Inflammatory macrophage treated with lipopolysaccharide for 4 hours (primary cell): ENCODE measurements around the gene MAML2.

ENCODE experiments used
- DNase-seq: peaks from one replicate; pipeline ENCODE4 v3.0.0-alpha.2; 2020

The MAML2 gene

DNA sequence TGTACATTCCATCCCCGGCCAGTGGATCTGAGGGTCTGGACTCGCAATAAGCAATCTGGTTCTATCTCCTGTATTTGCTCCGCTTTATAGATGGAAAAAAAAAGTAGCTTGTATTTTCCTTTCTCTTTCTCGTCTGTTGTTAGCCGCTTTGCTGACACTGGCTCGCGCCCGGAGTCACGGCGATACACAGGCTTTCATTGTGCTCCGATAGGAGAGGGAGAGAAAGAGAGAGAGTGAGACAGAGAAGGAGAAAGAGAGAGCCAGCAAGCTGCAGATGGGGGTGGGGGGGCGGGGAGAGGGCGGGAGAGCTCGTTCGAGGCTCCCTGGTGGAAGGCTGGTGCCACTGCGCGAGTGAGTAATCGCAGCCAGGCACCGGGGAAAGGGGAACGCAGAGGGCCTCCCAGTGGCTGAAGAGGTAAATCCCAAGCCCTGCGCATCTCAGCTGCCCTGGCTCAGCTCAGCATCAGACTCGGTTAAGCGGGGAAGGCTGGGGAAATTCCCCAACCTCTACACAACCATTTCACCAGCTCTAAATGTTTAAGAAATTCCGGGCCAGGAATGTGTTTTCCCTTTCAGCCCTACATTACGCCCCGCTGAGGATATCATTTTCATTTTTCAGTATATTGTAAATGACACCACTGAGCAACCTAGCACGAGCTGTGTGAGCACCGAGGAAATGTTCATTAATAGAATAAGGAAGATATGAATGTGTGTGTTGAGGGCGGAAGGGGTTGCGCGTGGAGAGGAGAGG is at the start of gene MAML2:
Gene MAML2 (minus strand): TSS at position 235 of the 751 bp plus-strand sequence. CDS start 1,300 bp downstream, outside the sequence.
- peak; percentile 99 for DNase-seq

GRCh38 chr11:96391698-96392307 is 48.8 kb upstream of the MAML2 start:
- no peak for DNase-seq

DNA sequence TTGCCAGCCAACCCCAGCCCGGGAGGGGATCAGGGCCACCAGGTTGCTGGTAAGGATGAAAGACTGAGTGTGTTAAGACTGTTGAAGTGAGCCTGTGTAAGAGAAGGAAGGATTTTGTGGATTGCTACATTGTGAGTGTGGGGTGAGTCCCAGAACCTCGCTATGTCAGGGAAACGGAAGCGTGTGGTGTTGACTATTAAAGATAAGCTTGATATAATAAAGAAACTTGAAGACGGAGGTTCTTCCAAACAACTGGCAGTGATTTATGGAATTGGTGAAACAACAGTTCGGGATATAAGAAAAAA is 47.4 kb upstream of the MAML2 start:
- peak; percentile 49 for DNase-seq

DNA sequence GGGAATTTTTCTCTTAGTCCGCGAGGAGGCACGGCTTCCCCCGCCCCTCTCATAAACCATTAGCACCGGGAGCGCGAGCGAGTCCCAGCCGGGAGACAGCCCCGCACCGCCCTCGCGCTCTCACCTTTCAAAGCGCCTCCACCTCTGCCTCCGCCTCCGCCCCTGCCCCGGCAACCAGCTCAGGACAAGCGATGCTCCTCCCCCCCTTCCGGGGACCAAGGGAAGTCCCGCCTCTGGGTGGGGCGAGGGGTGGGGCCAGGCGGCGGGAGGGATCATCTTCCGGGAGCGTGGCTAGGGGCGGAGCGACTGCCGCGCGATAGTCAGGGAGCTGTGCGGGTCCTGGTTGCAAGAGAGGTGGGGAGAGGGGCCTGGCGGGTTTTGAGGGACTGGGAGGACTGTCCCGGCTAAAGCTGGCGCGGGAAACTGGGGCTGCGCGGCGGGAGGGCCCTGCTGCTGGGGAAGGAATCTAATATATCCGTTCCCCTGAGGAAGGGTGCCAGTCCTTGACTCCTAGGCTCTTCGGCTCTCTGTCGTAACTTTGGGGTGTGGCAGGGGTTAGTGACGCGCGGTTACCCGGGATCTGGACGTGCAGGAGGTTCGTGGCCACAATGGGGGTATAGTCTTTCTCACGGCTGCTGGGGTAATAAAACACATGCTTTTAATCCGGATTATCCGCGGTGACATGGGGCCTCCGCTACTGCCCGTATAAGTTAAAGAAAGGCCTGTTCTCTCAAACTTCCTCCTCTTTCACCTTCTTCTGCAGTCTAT is 46.9 kb upstream of the MAML2 start, which contains the start of the genes CCDC82 and JRKL:
Gene CCDC82 (minus strand): TSS at position 193 of the 768 bp plus-strand sequence. CDS start 5,165 bp downstream, outside the sequence.
Gene JRKL (plus strand): TSS at position 294 of the 768 bp plus-strand sequence. CDS start 637 bp downstream, outside the sequence.
- peak; percentile 94 for DNase-seq

DNA sequence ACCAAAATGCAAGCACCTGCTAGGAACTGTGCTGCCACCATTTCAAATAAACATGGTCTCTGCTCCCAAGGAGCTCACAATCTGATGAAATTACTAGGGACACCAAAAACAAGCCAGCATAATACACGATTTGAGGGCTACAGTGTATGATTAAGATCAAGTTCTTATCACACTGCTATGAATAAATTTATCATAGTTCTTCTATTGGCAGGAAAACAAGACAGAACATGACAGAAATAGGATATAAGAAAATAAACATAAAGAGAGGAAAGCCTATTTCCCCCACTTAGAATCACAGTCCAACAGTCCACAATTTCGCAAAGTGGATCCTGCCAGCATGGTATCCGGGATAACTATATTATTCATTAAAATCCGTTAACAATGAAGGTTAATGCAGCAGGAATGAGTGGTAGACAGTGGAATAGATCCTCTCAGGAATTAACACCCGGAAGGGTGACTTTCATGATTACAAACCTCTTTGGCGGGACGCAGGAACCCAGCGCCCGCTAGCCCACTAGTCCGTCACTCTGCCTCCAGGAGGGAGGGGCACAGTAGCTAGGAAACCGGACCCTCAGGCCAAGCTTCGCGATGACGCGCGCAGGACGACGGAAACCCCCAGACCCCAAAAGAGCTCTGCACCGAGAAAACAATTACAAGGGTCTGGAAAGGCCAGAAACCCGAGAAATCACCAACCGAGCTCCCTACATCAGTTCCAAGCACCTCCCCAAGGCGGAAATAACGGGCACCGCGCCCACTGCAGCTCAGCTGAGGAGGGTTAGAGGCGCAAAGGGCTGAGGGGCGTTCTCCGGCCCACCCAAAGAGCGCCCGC is 46.1 kb upstream of the MAML2 start:
- DNase-seq, result peak; percentile 40

DNA sequence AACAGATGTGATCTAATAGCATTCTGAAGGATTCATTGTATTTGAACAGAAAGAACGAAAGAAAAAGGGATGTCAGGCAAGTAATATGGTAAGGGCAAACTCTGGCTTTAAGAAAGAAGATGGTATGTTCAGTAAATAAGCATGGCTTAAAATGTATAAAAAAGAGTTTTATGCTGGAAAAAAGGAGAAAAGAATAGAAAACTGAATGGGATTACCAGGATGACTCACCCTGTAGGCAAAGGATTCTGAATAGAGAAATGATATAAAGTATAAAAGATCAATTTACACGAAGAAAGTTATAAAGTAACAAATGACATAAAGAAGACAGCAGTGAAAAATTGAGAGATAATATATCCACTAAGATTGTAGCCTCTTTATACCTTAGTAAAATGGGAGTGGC is 42.2 kb upstream of the MAML2 start:
- no peak for DNase-seq

- DNase-seq, result no peak
Observed at GRCh38 chr11:96384156-96384555, 41.2 kb upstream of the MAML2 start.

DNA sequence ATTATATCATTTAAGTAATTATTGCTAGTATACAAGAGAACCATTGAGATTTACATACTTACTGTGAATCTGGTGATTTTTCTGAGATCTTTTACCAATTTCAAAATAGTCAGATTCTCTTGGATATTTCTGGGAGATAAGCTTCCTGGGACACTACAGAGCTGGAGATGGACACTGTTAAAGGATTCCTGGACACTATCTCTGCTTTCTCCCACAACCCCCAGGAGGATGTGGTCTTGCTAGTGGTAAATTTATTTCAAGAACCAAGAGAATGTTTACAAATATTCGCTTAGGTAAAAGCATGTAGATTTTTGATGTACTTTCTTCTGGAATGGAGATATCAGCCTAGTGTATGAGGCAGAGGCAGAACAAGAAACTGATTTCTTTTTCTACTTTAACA is 33.8 kb upstream of the MAML2 start:
- no peak for DNase-seq

GRCh38 chr11:96373826-96374225 is 30.8 kb upstream of the MAML2 start:
- peak; percentile 55 for DNase-seq

DNA sequence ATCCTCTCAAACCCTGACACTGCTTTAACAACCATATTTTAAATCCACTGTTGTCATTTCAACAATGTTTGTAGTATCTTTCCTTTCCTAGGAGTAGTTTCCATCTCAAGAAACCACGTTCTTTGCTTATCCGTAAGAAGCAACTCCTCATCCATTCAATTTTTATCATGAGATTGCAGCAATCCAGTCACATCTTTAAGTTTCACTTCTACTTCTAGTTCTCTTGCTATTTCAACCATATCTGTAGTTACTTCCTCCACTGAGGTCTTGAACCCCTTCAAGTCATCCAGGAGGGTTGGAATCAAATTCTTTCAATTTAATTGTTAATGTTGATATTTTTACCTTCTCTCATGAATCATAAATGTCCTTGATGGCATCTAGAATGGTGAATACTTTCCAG is 24.3 kb upstream of the MAML2 start:
- DNase-seq, result peak; percentile 69

GRCh38 chr11:96366024-96366423 is 23.0 kb upstream of the MAML2 start:
- no peak for DNase-seq

- no peak for DNase-seq
Observed at GRCh38 chr11:96365493-96365892, 22.5 kb upstream of the MAML2 start.

GRCh38 chr11:96361778-96362177 is 18.8 kb upstream of the MAML2 start:
- DNase-seq, result no peak

- no peak for DNase-seq
Observed at GRCh38 chr11:96358321-96358720, 15.3 kb upstream of the MAML2 start.

GRCh38 chr11:96357794-96358193 is 14.8 kb upstream of the MAML2 start:
- peak; percentile 35 for DNase-seq

DNA sequence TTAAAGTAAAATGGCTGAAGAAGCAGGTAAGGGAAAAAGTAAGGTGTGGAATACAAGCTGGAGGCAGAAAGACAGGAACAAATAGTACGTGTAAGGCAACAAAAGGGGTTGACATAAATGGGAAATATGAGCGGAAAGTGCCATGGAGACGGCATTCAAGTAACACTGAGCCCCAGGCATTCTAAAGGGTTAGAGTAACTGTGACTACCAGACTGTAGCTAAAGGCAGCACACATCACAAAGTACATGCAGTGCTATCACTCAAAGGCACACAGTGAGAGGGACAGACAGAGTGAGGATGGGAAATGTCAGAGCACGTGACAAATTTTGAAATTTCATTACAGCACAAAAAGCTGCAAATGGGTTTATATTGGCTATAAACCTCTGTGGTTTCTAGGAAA is 13.9 kb upstream of the MAML2 start:
- DNase-seq, result no peak

- DNase-seq, result no peak
Observed at GRCh38 chr11:96342014-96342960, 708 bp downstream of the MAML2 start.

DNA sequence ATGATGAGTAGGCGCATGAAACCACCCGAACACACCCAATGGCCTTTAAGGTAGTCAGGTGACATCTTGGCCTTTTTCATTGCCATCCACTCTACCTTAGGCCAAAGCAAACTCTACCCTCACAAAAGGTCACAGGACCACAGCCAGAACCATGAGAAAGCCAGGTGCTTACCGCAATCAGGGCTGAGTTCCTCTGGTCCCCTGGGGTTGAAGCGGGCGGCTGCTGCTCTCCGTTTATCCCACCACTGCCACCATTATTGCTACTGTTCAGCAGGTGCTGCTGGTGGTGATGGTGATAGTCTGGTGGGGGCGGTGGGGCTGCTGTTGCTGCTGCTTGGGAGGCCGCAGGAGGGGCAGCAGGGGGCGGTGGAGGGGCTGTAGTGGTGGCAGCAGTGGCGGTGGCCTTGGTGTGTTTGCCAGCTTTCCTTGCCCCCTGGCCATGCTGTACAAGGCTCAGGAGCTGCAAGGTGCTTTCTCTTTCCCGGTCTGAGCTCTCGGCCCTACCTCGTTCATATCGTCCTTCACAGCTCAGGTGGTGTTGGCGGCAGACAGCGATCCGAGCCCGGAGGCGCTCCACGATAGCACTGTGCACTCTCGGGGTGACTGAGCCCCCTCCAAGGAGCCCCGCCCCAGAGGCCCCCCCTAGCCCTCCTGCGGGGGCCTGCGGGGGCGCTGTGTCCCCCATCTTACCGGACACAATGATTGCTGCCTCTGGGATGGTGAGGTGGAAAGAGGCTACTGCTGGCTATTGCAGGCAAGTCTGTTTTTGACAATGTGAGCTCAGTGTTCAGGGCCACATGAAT is 1.6 kb downstream of the MAML2 start:
- peak; percentile 37 for DNase-seq

- no peak for DNase-seq
Observed at GRCh38 chr11:96340555-96340885, 2.5 kb downstream of the MAML2 start.

GRCh38 chr11:96339706-96340554 is 3.1 kb downstream of the MAML2 start:
- DNase-seq, result no peak
